Measurements from ENCODE around the gene C1orf35.

The C1orf35 gene

DNA sequence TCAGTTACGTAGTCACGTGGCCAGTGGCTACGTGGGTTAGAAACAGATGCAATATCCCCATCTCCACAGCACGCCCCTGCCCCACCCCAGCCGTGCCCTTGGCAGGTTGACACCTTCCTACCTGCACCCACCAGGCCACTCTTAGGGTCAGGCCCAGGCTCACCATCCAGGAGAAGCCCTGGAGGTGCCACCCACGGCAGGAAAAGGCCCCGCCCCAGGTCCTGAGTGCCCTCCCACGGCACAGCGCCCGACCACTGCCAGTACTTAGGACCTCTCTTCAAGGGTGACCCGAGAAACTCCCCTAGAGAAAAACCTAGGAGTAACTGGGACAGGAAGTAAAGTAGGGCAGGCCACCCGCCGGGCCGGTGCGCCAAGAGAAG is 1.5 kb downstream of the C1orf35 start:
- ChIA-PET CTCF (no interaction called here), POLR2A (interaction anchor here (1.2 to 4.9 kb wide), 3 partner anchors 11 to 20 kb away, joined by 3 to 23 read pairs (median 4); partner anchors contain the start of gene ARF1)
- DNase-seq (ENCODE audit: extremely low spot score): no peak
- TF ChIP-seq SUZ12 (IDR thresholded peaks at IDR 0.05): no peak
- no peak for TF ChIP-seq NFRKB (IDR thresholded peaks at IDR 0.05)
- no peak for TF ChIP-seq HDGF (IDR thresholded peaks at IDR 0.05; ENCODE audit: borderline replicate concordance)

DNA sequence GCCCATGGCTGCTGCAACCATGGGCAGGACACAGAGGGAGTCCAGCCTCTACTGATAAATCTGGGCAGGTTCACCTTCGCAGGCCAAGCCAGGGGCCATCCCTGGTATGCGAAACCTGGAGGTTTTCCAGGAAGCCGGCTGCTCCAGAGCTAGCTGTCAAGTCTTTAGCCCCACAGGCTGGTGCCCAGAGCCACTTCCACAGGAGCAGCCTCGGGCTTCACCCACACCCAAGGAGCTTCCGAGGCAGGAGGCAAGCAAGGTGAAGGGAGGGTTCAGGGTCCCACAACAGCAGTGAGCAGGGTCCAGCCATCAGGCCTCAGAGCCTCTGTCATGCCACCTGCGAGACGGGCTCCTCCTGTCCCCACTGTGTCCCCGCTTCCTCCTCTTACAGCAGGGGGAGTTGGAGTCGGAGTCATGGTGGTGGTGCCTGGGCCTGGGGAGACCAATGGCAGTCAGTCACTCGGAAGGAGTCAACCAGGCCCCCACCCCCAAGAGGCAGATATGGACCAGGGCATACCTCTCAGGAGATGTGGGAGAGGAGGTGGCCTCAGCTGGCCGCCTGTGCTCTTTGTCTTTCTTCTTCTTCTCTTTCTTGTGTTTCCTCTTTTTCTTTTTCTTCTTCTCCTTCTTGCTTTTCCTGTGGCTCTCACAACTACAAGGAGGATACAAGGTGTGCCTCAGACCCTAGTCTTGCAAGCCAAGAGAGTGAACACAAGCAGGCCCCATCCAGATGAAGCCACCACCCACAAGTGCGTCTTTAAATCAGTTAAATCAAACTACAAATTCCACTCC is 2.1 kb downstream of the C1orf35 start:
- TF ChIP-seq FOXA1 (IDR thresholded peaks at IDR 0.05) (no peak), FOXK2 (IDR thresholded peaks at IDR 0.05) (no peak), ARNT (IDR thresholded peaks at IDR 0.05) (no peak), ELF4 (IDR thresholded peaks at IDR 0.05) (no peak), TARDBP (IDR thresholded peaks at IDR 0.05) (no peak), FOXM1 (IDR thresholded peaks at IDR 0.05; ENCODE audit: borderline replicate concordance) (no peak), HDGF (IDR thresholded peaks at IDR 0.05; ENCODE audit: borderline replicate concordance) (0 out of 2 replicates have a peak, but pooled peaks have one; percentile 86), BHLHE40 (IDR thresholded peaks at IDR 0.05; ENCODE audit: borderline replicate concordance) (no peak)
- no peak for DNase-seq (ENCODE audit: extremely low spot score)
- POLR2A ChIA-PET: interaction anchor here (1.2 to 4.9 kb wide), 4 partner anchors 11 to 27 kb away, joined by 3 to 23 read pairs (median 4); partner anchors contain the start of gene ARF1
- CTCF ChIA-PET: no interaction called here

DNA sequence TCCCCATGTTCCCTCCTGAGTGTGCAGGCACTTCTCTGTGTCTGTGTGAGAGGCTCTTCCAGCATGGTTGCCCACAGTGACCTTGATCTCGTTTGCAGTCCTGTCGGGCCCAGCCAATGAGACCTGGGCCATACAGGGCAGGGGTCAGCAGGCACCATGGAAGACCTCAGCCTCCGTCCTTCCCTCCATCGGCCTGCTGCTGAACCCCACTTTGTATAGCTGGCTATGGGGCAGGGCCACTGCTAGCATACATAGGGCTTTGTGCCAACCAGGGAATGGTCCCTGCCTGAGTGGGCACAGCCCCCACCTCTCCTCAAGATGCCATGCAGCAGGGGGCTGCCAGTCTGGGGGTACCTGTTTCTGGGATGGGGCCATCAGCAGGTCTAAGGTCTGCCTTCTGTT is 3.8 kb downstream of the C1orf35 start:
- ChIA-PET CTCF (interaction anchor here (1.0 kb wide), 1 partner anchor 15 kb away, joined by 3 read pairs; no protein-coding TSS in a partner anchor), POLR2A (interaction anchor here (0.9 to 4.9 kb wide), 3 partner anchors 9 to 26 kb away, joined by 3 to 23 read pairs (median 3); partner anchors contain the start of gene ARF1)
- DNase-seq (ENCODE audit: extremely low spot score): peak; percentile 6
- TF ChIP-seq ARNT (IDR thresholded peaks at IDR 0.05) (no peak), SUZ12 (IDR thresholded peaks at IDR 0.05) (no peak), BHLHE40 (IDR thresholded peaks at IDR 0.05; ENCODE audit: borderline replicate concordance) (no peak), ZNF384 (IDR thresholded peaks at IDR 0.05) (no peak), ELF4 (IDR thresholded peaks at IDR 0.05) (no peak), FOXK2 (IDR thresholded peaks at IDR 0.05) (no peak), L3MBTL2 (conservative IDR thresholded peaks at IDR 0.05) (no peak), LEF1 (IDR thresholded peaks at IDR 0.05; ENCODE audit: borderline replicate concordance) (no peak), FOXM1 (IDR thresholded peaks at IDR 0.05; ENCODE audit: borderline replicate concordance) (no peak), TARDBP (IDR thresholded peaks at IDR 0.05) (no peak), SP1 (IDR thresholded peaks at IDR 0.05) (no peak), NFRKB (IDR thresholded peaks at IDR 0.05) (no peak), CTBP1 (IDR thresholded peaks at IDR 0.05; ENCODE audit: borderline replicate concordance) (no peak)
- TF ChIP-seq, protein P1, sequence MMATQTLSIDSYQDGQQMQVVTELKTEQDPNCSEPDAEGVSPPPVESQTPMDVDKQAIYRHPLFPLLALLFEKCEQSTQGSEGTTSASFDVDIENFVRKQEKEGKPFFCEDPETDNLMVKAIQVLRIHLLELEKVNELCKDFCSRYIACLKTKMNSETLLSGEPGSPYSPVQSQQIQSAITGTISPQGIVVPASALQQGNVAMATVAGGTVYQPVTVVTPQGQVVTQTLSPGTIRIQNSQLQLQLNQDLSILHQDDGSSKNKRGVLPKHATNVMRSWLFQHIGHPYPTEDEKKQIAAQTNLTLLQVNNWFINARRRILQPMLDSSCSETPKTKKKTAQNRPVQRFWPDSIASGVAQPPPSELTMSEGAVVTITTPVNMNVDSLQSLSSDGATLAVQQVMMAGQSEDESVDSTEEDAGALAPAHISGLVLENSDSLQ (IDR thresholded peaks at IDR 0.05): no peak

DNA sequence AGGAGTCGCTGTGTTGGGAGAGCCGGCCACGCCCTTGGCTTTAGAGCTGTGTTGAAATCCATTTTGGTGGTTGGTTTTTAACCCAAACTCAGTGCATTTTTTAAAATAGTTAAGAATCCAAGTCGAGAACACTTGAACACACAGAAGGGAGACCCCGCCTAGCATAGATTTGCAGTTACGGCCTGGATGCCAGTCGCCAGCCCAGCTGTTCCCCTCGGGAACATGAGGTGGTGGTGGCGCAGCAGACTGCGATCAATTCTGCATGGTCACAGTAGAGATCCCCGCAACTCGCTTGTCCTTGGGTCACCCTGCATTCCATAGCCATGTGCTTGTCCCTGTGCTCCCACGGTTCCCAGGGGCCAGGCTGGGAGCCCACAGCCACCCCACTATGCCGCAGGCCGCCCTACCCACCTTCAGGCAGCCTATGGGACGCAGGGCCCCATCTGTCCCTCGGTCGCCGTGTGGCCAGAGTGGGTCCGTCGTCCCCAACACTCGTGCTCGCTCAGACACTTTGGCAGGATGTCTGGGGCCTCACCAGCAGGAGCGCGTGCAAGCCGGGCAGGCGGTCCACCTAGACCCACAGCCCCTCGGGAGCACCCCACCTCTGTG is 4.7 kb downstream of the C1orf35 start:
- CTCF ChIA-PET: interaction anchor here (1.0 kb wide), 1 partner anchor 14 kb away, joined by 3 read pairs; no protein-coding TSS in a partner anchor
- TF ChIP-seq L3MBTL2 (conservative IDR thresholded peaks at IDR 0.05) (no peak), ARNT (IDR thresholded peaks at IDR 0.05) (no peak), ELF4 (IDR thresholded peaks at IDR 0.05) (no peak), BHLHE40 (IDR thresholded peaks at IDR 0.05; ENCODE audit: borderline replicate concordance) (no peak), LEF1 (IDR thresholded peaks at IDR 0.05; ENCODE audit: borderline replicate concordance) (no peak), HDGF (IDR thresholded peaks at IDR 0.05; ENCODE audit: borderline replicate concordance) (no peak), FOXA1 (IDR thresholded peaks at IDR 0.05) (no peak), CTBP1 (IDR thresholded peaks at IDR 0.05; ENCODE audit: borderline replicate concordance) (no peak), SUZ12 (IDR thresholded peaks at IDR 0.05) (no peak), NFRKB (IDR thresholded peaks at IDR 0.05) (no peak), FOXM1 (IDR thresholded peaks at IDR 0.05; ENCODE audit: borderline replicate concordance) (no peak), ZNF384 (IDR thresholded peaks at IDR 0.05) (no peak), TARDBP (IDR thresholded peaks at IDR 0.05) (no peak), FOXK2 (IDR thresholded peaks at IDR 0.05) (no peak)
- POLR2A ChIA-PET: interaction anchor here (0.7 to 4.9 kb wide), 5 partner anchors 9 to 76 kb away, joined by 3 to 23 read pairs (median 3); partner anchors contain the start of genes ARF1 and MRPL55
- no peak for DNase-seq (ENCODE audit: extremely low spot score)

DNA sequence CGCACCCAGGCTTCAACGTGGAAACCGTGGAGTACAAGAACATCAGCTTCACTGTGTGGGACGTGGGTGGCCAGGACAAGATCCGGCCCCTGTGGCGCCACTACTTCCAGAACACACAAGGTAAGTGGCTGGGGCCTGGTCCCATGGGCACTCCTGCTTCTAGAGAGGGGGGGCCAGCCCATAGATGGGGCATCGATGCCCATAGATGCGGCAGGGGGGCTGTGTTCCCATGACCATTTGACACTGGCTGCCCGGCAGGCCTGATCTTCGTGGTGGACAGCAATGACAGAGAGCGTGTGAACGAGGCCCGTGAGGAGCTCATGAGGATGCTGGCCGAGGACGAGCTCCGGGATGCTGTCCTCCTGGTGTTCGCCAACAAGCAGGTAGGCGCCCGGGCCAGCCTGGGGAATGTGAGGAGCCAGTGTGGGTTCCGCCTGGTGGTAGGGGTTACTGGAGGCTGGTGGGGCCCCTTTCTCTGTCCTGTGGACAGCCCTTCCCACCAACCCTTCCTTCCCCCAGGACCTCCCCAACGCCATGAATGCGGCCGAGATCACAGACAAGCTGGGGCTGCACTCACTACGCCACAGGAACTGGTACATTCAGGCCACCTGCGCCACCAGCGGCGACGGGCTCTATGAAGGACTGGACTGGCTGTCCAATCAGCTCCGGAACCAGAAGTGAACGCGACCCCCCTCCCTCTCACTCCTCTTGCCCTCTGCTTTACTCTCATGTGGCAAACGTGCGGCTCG is 5.6 kb downstream of the C1orf35 start:
- CTCF ChIA-PET: no interaction called here
- DNase-seq (ENCODE audit: extremely low spot score): peak; percentile 1
- TF ChIP-seq SP1 (IDR thresholded peaks at IDR 0.05) (no peak), ELF4 (IDR thresholded peaks at IDR 0.05) (no peak)
- POLR2A ChIA-PET: interaction anchor here (1.2 to 4.9 kb wide), 4 partner anchors 8 to 16 kb away, joined by 3 to 23 read pairs (median 3); partner anchors contain the start of genes ARF1 and MRPL55

DNA sequence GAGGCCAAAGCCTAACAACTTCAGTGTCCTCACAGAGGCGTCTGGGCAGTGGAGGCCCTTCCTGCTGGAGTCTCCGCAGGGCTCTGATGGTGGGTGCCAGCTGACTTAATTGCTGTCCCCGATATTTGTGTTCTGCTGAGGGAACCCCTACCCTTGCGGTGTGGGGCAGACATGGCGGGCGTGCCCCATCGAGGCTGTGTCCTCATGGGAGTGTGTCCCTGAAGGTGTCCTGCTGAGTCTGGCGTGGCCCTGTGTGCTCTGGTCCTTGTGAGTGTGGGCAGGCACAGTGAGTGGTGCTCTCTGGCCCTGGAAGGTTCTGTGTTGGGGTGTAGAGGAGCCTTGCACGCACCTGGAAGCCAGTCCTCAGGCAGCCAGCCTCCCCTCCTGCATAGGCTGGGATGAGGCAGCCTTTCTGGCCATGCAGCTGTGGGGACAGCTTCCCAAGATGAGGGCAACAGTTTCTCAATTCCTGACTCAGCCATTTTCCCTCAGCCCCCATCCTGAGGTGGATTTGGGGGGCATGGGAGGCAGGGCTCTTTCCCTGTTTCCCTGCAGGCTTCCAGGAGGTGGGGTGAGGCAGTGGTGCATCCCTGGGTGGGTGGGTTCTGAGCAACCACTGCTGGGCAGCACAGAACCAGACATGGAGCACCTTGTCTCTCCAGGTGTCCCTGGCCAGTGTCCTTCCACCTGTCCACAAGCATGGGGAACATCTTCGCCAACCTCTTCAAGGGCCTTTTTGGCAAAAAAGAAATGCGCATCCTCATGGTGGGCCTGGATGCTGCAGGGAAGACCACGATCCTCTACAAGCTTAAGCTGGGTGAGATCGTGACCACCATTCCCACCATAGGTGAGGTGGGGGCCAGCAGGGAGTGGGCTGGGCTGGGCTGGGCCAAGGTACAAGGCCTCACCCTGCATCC is 6.5 kb downstream of the C1orf35 start:
- TF ChIP-seq CTBP1 (IDR thresholded peaks at IDR 0.05; ENCODE audit: borderline replicate concordance) (no peak), NFRKB (IDR thresholded peaks at IDR 0.05) (no peak), HDGF (IDR thresholded peaks at IDR 0.05; ENCODE audit: borderline replicate concordance) (0 out of 2 replicates have a peak, but pooled peaks have one; percentile 34)
- TF ChIP-seq, protein P1 (IDR thresholded peaks at IDR 0.05): no peak
- CTCF ChIA-PET: no interaction called here
- POLR2A ChIA-PET: interaction anchor here (1.2 kb wide), 1 partner anchor 11 kb away, joined by 3 read pairs; no protein-coding TSS in a partner anchor
- DNase-seq (ENCODE audit: extremely low spot score): no peak

Data from HEK293T (cell line).